Stimulated activated CD4-positive, alpha-beta T cell treated with anti-CD3 and anti-CD28 coated beads, Interleukin-1b, Interleukin-23, amount 100 ng/mL, for 48 hours (primary cell): ENCODE data around the gene SPINK6.

Source experiments
- DNase-seq: peaks from one replicate; pipeline ENCODE4 v3.0.0-alpha.2; 2020

The SPINK6 gene

DNA sequence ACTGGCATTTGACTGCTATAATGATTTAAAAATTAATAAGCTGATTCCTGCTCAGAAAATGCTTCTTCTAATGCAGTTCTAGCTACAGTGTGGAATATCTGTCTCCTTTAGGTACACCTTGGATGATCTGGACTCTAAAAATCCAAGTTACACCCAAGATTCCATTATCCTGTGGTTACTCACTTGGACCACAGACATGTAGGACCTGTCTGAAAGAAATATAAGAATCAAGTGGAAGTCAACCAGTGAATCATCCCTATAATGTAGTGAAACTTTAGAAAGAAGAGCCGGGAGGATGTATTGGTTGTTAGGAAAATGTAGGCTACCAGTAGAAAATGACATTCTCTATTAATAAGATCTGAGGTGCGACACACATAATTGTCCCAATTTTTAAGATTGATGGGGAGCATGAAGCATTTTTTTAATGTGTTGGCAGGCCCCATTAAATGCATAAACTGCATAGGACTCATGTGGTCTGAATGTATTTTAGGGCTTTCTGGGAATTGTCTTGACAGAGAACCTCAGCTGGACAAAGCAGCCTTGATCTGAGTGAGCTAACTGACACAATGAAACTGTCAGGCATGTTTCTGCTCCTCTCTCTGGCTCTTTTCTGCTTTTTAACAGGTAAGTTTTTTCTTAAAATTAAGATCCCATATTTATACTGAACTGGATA, at the start of gene SPINK6:
TSS of gene SPINK6 (plus strand) at position 512 of the 673 bp plus-strand sequence. CDS start at position 567, 55 bp downstream.
- no peak for DNase-seq

DNA sequence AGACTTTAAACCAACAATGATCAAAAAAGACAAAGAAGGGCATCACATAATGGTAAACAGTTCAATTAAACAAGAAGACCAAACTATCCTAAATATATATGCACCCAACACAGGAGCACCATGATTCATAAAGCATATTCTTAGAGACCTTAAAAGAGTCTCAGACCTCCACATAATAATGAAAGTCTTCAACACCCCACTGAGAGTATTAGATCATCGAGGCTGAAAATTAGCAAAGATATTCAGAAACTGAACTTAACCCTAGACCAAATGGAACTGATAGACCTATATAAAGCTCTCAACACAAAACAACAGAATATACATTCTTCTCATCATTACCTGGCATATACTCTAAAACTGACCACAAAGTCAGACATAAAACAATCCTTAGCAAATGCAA, 46.2 kb upstream of the SPINK6 start:
- DNase-seq: no peak

GRCh38 chr5:148162038-148162437, 40.8 kb upstream of the SPINK6 start:
- no peak for DNase-seq

- no peak for DNase-seq
These were observed 39.5 kb upstream of the SPINK6 start for GRCh38 chr5:148163345-148163744.

GRCh38 chr5:148166550-148167283, 36.1 kb upstream of the SPINK6 start:
- no peak for DNase-seq

GRCh38 chr5:148168246-148168645, 34.6 kb upstream of the SPINK6 start, which contains the start of gene SPINK14:
TSS of gene SPINK14 (plus strand) at chr5:148168546. CDS start at chr5:148169733, 1,187 bp downstream.
- DNase-seq: no peak

DNA sequence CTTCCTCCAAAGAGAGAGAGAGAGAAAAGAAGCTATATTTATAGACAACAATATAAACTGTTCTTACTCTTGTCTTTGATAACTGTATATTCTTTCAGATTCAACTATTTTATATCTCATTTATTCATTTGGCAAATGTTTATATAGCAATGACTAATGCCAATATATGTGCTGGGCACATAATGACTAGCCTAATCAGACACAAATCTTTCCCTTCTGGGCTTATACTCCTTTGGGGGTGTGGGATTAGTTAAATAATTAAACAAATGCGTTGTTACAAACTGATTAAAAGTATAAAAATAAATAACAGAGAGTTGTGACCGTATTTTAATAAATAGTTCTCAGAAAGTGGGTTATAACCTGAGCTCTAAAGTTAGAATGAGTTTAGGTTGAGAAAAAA, 30.5 kb upstream of the SPINK6 start:
- DNase-seq: no peak

- DNase-seq: no peak
These were observed 26.4 kb upstream of the SPINK6 start for GRCh38 chr5:148176480-148176879.

GRCh38 chr5:148177207-148177606, 25.6 kb upstream of the SPINK6 start:
- no peak for DNase-seq

DNA sequence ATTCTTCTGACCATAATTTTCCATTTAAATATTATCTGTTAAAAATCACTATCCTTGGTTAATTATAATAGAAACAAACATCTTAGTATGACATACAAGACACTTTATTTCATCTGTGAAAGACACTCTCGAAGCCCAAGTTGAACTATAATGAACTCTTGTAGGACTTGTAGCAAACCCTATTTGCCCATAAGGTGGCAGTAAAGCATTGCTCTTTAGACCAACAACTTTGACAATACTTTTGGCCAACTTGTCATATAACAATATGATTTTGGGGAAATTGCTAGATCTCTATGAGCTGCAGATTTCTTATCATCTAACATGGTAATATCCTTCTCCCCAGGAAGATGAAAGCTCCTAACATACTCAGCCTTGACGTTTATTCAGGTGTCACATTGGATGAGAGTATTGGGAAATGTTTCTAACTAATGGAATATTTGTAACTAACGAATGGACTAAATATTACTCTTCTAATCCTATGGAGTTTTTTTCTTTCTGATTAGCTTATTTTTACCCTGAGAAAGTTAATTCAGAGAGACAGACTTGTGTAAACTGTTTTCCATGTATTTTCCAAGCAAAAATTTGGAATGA, 23.5 kb upstream of the SPINK6 start:
- no peak for DNase-seq

GRCh38 chr5:148186248-148187003, 16.4 kb upstream of the SPINK6 start:
- no peak for DNase-seq

- DNase-seq: no peak
These were observed 11.8 kb upstream of the SPINK6 start for GRCh38 chr5:148191010-148191409.

DNA sequence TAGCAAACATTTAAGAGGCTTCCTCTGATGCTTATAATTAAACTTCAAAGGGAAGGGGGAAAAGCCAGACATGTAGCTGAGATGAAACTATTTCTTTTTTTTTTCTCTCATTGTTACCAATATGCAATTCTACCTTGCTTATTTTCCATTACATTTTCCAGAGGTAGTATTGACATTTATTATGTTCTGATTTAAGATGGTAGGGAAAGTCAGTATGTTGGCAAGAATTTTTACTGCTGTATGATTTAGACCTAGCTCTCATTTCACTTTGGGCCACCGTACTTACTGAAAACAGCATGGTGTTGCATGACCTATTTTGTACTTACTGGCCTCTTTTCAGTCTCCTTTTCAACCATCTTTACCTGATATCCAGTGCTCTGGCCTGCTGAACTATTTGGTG, 9.6 kb upstream of the SPINK6 start:
- no peak for DNase-seq

DNA sequence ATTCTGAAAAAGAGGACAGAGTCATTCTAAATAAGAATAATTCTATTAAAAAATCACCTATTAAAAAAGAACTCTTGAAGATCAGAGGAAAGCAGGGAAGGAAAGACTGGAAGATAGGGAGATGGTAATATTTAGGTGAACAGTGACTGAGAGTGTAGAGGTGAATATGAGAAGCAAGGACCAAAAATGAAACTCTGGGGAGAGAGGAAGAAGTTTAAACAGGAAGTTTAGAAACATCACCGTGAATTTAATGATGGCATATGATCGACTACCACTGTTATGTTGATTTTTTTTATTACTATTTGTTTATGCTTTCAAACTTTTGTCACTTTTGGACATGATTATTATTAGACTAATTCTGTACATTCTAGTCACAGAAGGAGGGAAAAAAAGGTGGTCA, 1.7 kb upstream of the SPINK6 start:
- DNase-seq: no peak

DNA sequence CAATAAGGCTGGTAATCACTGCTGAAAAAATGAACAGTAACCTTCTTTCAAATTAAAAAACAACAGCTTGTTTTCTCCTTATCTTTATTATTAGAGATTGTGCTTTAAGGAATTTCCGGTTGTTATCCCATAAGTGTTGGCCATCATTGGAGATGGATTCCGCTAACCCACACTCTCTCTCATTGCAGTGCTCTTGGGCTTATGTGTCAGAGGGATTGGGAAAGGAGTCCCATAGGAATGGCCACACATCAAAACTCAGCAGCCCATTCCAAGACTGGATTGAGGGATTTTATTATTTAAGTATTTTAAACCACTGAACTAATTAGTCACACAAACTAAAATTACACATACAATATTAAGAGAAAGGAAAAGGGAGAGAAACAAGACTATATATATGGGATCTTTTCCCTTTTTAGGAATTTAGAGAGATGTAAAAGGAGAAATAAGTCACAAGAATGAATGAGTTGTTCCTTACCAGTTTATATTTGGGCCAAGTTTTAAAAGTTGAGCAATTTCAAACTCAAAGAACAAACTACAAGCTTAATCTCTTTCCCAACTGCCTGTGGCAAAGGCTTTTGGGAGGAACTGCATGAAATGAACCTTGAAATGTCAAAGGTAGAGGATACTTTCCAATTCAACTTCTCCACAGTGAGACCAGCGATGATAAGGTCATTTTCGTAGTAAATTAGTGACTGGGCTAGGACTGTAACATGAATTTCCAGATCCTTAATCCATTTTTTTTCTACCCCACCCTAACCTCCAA, 2.4 kb downstream of the SPINK6 start:
- no peak for DNase-seq

GRCh38 chr5:148205865-148206264, 3.0 kb downstream of the SPINK6 start:
- DNase-seq: no peak

DNA sequence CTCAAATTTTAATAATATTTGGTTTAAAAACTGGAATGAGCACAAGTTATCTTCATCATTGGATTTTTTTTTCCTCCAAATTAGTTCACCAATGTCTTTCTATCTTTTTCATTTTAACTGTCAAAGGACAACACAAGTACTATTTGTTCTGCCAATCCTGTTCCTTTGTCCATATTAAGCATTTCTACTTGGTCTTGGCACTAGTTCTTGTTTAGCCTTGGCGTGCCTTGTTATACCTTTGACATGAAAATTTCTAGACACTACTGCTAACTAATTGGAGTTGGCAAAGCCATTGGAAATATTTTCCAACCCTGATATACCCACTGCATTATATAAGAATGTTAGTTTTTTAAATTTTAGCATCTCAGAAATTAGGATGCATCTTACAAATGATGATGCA, 3.8 kb downstream of the SPINK6 start:
- DNase-seq: no peak

DNA sequence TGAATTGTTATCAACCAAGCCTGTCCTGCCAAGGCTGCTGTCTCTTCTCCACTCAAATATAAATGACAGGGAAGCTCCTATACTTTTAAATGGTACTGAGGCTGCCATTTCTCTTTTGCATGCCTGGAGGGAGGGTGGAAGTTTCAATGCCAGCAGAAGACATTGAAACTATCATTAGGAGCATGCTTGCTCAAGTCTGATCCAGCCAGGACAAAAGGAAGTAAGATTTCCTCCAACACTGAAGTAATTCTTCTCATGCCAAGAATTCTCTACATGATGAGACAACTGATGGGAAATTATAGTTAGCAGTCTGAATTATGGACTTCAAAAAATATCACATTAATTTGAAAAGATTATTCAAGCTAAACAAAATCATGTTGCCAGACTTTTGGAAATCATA, 5.4 kb downstream of the SPINK6 start:
- DNase-seq: no peak

- no peak for DNase-seq
These were observed 6.4 kb downstream of the SPINK6 start for GRCh38 chr5:148209151-148209770.

GRCh38 chr5:148214665-148215185, 11.9 kb downstream of the SPINK6 start:
- DNase-seq: no peak

- DNase-seq: no peak
These were observed 18.7 kb downstream of the SPINK6 start for GRCh38 chr5:148221508-148221907.
